ENCODE data around the gene AFAP1. TPM values are rescaled to one million over a fixed set of nuclear protein-coding genes. Genes with fewer than 3 reads are reported as not detected.

The AFAP1 gene
- total and polyA plus RNA-seq, 2 donors from 2014 or later, result 2.6 to 26.3 TPM

GRCh38 chr4:7880683-7881082 lies 59.0 kb downstream of the AFAP1 start:
- Histone ChIP-seq H3K27ac (ENCODE audit: low read depth in 2 of 2, low read length in 2 of 2) (no peak overlapping the region), H3K27me3 (ENCODE audit: control insufficient read depth, insufficient read depth, low read length) (no peaks in the 10 kb centered on the region), H3K9me3 (ENCODE audit: control insufficient read depth in 2 of 3, insufficient read depth in 1 of 3, low read length in 3 of 3) (no peaks in the 10 kb centered on the region), H3K36me3 (ENCODE audit: control insufficient read depth in 2 of 3, insufficient read depth in 3 of 3, low read length in 3 of 3) (no peaks in the 10 kb centered on the region), H3K4me3 (ENCODE audit: low read length in 3 of 3) (no peak overlapping the region), H3K4me1 (ENCODE audit: control insufficient read depth in 2 of 3, insufficient read depth in 2 of 3, low read depth in 1 of 3, low read length in 3 of 3) (peaks cover 0 to 2% (median 0%) of the 10 kb centered on the region in 3 donors), H3K9ac (ENCODE audit: low read length in 3 of 3) (no peak overlapping the region)
- FAIRE-seq, result no peak
- TF ChIP-seq CTCF (IDR thresholded peaks at IDR 0.05; ENCODE audit: borderline replicate concordance, extremely low read depth, insufficient read depth), result no peak
- intact Hi-C loops (cut with DNase I), result no loop called here
- peak in 1 of 5 donors; percentile 29 for DNase-seq

- H3K27me3 ChIP-seq (ENCODE audit: control insufficient read depth, insufficient read depth, low read length), result no peaks in the 10 kb centered on the region
- FAIRE-seq, result no peak
Observed at GRCh38 chr4:7879127-7879526, 60.5 kb downstream of the AFAP1 start.

GRCh38 chr4:7878323-7878722 lies 61.3 kb downstream of the AFAP1 start:
- no peak for TF ChIP-seq CTCF (IDR thresholded peaks at IDR 0.05; ENCODE audit: borderline replicate concordance, extremely low read depth, insufficient read depth)
- no peak for DNase-seq

More at GRCh38 chr4:7879127-7879526, 60.5 kb downstream of the AFAP1 start:
- DNase-seq, result no peak
- Histone ChIP-seq H3K9me3 (ENCODE audit: control insufficient read depth in 2 of 3, insufficient read depth in 1 of 3, low read length in 3 of 3) (no peaks in the 10 kb centered on the region), H3K4me3 (ENCODE audit: low read length in 3 of 3) (no peak overlapping the region), H3K9ac (ENCODE audit: low read length in 3 of 3) (no peak overlapping the region), H3K36me3 (ENCODE audit: control insufficient read depth in 2 of 3, insufficient read depth in 3 of 3, low read length in 3 of 3) (no peaks in the 10 kb centered on the region), H3K27ac (ENCODE audit: low read depth in 2 of 2, low read length in 2 of 2) (no peak overlapping the region), H3K4me1 (ENCODE audit: control insufficient read depth in 2 of 3, insufficient read depth in 2 of 3, low read depth in 1 of 3, low read length in 3 of 3) (peaks cover 0 to 2% (median 0%) of the 10 kb centered on the region in 3 donors)
- intact Hi-C loops (cut with DNase I), result no loop called here
- no peak for TF ChIP-seq CTCF (IDR thresholded peaks at IDR 0.05; ENCODE audit: borderline replicate concordance, extremely low read depth, insufficient read depth)

GRCh38 chr4:7877176-7877575 lies 62.5 kb downstream of the AFAP1 start:
- no peak overlapping the region for H3K4me3 ChIP-seq (ENCODE audit: low read length in 3 of 3)
- FAIRE-seq, result no peak
- no peak overlapping the region for H3K27ac ChIP-seq (ENCODE audit: low read depth in 2 of 2, low read length in 2 of 2)
- no peak for TF ChIP-seq CTCF (IDR thresholded peaks at IDR 0.05; ENCODE audit: borderline replicate concordance, extremely low read depth, insufficient read depth)
- no peak for DNase-seq
- intact Hi-C loops (cut with DNase I), result no loop called here
- H3K27me3 ChIP-seq (ENCODE audit: control insufficient read depth, insufficient read depth, low read length), result no peaks in the 10 kb centered on the region
- H3K4me1 ChIP-seq (ENCODE audit: control insufficient read depth in 2 of 3, insufficient read depth in 2 of 3, low read depth in 1 of 3, low read length in 3 of 3), result peaks cover 0 to 5% (median 0%) of the 10 kb centered on the region in 3 donors
- no peaks in the 10 kb centered on the region for H3K9me3 ChIP-seq (ENCODE audit: control insufficient read depth in 2 of 3, insufficient read depth in 1 of 3, low read length in 3 of 3)
- H3K9ac ChIP-seq (ENCODE audit: low read length in 3 of 3), result no peak overlapping the region
- H3K36me3 ChIP-seq (ENCODE audit: control insufficient read depth in 2 of 3, insufficient read depth in 3 of 3, low read length in 3 of 3), result no peaks in the 10 kb centered on the region

More at GRCh38 chr4:7878323-7878722, 61.3 kb downstream of the AFAP1 start:
- Histone ChIP-seq H3K4me1 (ENCODE audit: control insufficient read depth in 2 of 3, insufficient read depth in 2 of 3, low read depth in 1 of 3, low read length in 3 of 3) (peaks cover 0 to 2% (median 0%) of the 10 kb centered on the region in 3 donors), H3K27ac (ENCODE audit: low read depth in 2 of 2, low read length in 2 of 2) (no peak overlapping the region), H3K36me3 (ENCODE audit: control insufficient read depth in 2 of 3, insufficient read depth in 3 of 3, low read length in 3 of 3) (no peaks in the 10 kb centered on the region), H3K9me3 (ENCODE audit: control insufficient read depth in 2 of 3, insufficient read depth in 1 of 3, low read length in 3 of 3) (no peaks in the 10 kb centered on the region), H3K4me3 (ENCODE audit: low read length in 3 of 3) (no peak overlapping the region), H3K9ac (ENCODE audit: low read length in 3 of 3) (no peak overlapping the region), H3K27me3 (ENCODE audit: control insufficient read depth, insufficient read depth, low read length) (no peaks in the 10 kb centered on the region)
- no peak for FAIRE-seq
- intact Hi-C loops (cut with DNase I), result no loop called here

All from kidney (tissue), 14 donors.